Measurements from ENCODE around the gene IL32. TPM values are rescaled to one million over a fixed set of nuclear protein-coding genes. Genes with fewer than 3 reads are reported as not detected.

Gene IL32
- total RNA-seq, 1 experiment from 2014 or later = 4.5 TPM

- TF ChIP-seq CTCF (conservative IDR thresholded peaks at IDR 0.05; ENCODE audit: low read depth, low read length) (no peak), EZH2 (IDR thresholded peaks at IDR 0.05; ENCODE audit: borderline replicate concordance, low read depth, low read length, poor library complexity, severe bottlenecking) (no peak)
- CTCF ChIA-PET = interaction anchor here (1.0 kb wide), 1 partner anchor 33 kb away, joined by 3 read pairs; no protein-coding TSS in a partner anchor
- Histone ChIP-seq H3K27ac (ENCODE audit: low read depth, low read length, poor library complexity, severe bottlenecking) (peak overlapping the region; percentile 88), H3K27me3 (replicated peaks; ENCODE audit: insufficient read depth, low read depth, low read length, poor library complexity) (no peaks in the 10 kb centered on the region), H3K9me3 (ENCODE audit: low read depth, low read length, poor library complexity, severe bottlenecking) (no peaks in the 10 kb centered on the region), H3K4me3 (ENCODE audit: low read depth, low read length, poor library complexity, severe bottlenecking) (peak overlapping the region; percentile 93), H3K36me3 (ENCODE audit: insufficient read depth, low read length, poor library complexity, severe bottlenecking) (no peaks in the 10 kb centered on the region), H3K4me1 (ENCODE audit: insufficient read depth, low read length, poor library complexity, severe bottlenecking) (peaks cover 5% of the 10 kb centered on the region)
- BruUV-seq (replicated peaks) = no TSS peak
- intact Hi-C loops (cut with micrococcal nuclease; ENCODE audit: unreplicated experiment) = loop anchor here (5.0 to 10.0 kb wide), 2 partner anchors 68 to 95 kb away; no protein-coding TSS in a partner anchor
- no peak for DNase-seq (ENCODE audit: low spot score)
- POLR2A ChIA-PET (ENCODE audit: low non-redundant PET) = no interaction called here
Measured at GRCh38 chr16:3059723-3060242, 5.7 kb upstream of the IL32 start.

- Histone ChIP-seq H3K36me3 (ENCODE audit: insufficient read depth, low read length, poor library complexity, severe bottlenecking) (no peaks in the 10 kb centered on the region), H3K27me3 (replicated peaks; ENCODE audit: insufficient read depth, low read depth, low read length, poor library complexity) (no peaks in the 10 kb centered on the region), H3K27ac (ENCODE audit: low read depth, low read length, poor library complexity, severe bottlenecking) (no peak overlapping the region), H3K9me3 (ENCODE audit: low read depth, low read length, poor library complexity, severe bottlenecking) (no peaks in the 10 kb centered on the region), H3K4me1 (ENCODE audit: insufficient read depth, low read length, poor library complexity, severe bottlenecking) (peaks cover 5% of the 10 kb centered on the region), H3K4me3 (ENCODE audit: low read depth, low read length, poor library complexity, severe bottlenecking) (no peak overlapping the region)
- no peak for TF ChIP-seq CTCF (conservative IDR thresholded peaks at IDR 0.05; ENCODE audit: low read depth, low read length)
- TF ChIP-seq EZH2 (IDR thresholded peaks at IDR 0.05; ENCODE audit: borderline replicate concordance, low read depth, low read length, poor library complexity, severe bottlenecking) = no peak
- DNase-seq (ENCODE audit: low spot score) = no peak
- BruUV-seq (replicated peaks) = no TSS peak
- intact Hi-C loops (cut with micrococcal nuclease; ENCODE audit: unreplicated experiment) = loop anchor here (5.0 kb wide), 1 partner anchor 67 kb away; no protein-coding TSS in a partner anchor
- ChIA-PET CTCF (interaction anchor here (1.0 kb wide), 1 partner anchor 34 kb away, joined by 3 read pairs; no protein-coding TSS in a partner anchor), POLR2A (ENCODE audit: low non-redundant PET) (no interaction called here)
Measured at GRCh38 chr16:3060339-3061127, 4.9 kb upstream of the IL32 start.

GRCh38 chr16:3062553-3062952 is 2.9 kb upstream of the IL32 start:
- H3K27ac ChIP-seq (ENCODE audit: low read depth, low read length, poor library complexity, severe bottlenecking) = no peak overlapping the region
- H3K4me3 ChIP-seq (ENCODE audit: low read depth, low read length, poor library complexity, severe bottlenecking) = no peak overlapping the region
- ChIA-PET POLR2A (ENCODE audit: low non-redundant PET) (no interaction called here), CTCF (no interaction called here)
- no peak for DNase-seq (ENCODE audit: low spot score)
- BruUV-seq (replicated peaks) = no TSS peak
- no peaks in the 10 kb centered on the region for H3K9me3 ChIP-seq (ENCODE audit: low read depth, low read length, poor library complexity, severe bottlenecking)
- intact Hi-C loops (cut with micrococcal nuclease; ENCODE audit: unreplicated experiment) = loop anchor here (5.0 kb wide), 1 partner anchor 65 kb away; no protein-coding TSS in a partner anchor
- H3K36me3 ChIP-seq (ENCODE audit: insufficient read depth, low read length, poor library complexity, severe bottlenecking) = no peaks in the 10 kb centered on the region
- no peaks in the 10 kb centered on the region for H3K27me3 ChIP-seq (replicated peaks; ENCODE audit: insufficient read depth, low read depth, low read length, poor library complexity)
- no peak for TF ChIP-seq EZH2 (IDR thresholded peaks at IDR 0.05; ENCODE audit: borderline replicate concordance, low read depth, low read length, poor library complexity, severe bottlenecking)
- TF ChIP-seq CTCF (conservative IDR thresholded peaks at IDR 0.05; ENCODE audit: low read depth, low read length) = no peak
- peaks cover 5% of the 10 kb centered on the region for H3K4me1 ChIP-seq (ENCODE audit: insufficient read depth, low read length, poor library complexity, severe bottlenecking)

Data from A673 (cell line).